Stimulated activated naive CD8-positive, alpha-beta T cell treated with anti-CD3 and anti-CD28 coated beads, Interleukin-15, Interleukin-2, amounts not matched to agents 100 U/mL and 50 U/mL, for 24 hours (primary cell): ENCODE results near the gene A4GNT.

Experiments used
- ATAC-seq: fragments of 150-1000 bp; cut with Tn5 transposase; one replicate; pipeline ENCODE4 v1.10.0; 2021
- DNase-seq: peaks from one replicate; pipeline ENCODE4 v3.0.0; 2021

Gene A4GNT

GRCh38 chr3:138078901-138079344 lies 53.3 kb downstream of the A4GNT start:
- peak; percentile 67 for ATAC-seq
- DNase-seq = no peak

GRCh38 chr3:138078096-138078495 lies 54.1 kb downstream of the A4GNT start:
- DNase-seq (no peak), ATAC-seq (peak; percentile 44)
